ENCODE results near the gene RAD23A.
A peak's percentile ranks its signal among the peaks of the same experiment; 100 is the strongest.
"Not testable (repeated sequence)": the region's sequence is repeated elsewhere in the genome, so short reads cannot be mapped to it uniquely, and the experiment has no call there.

RAD23A gene

GRCh38 chr19:12937927-12938778 is 7.5 kb upstream of the RAD23A start, which contains the start of gene CALR:
Gene CALR (plus strand): TSS chr19:12938609. CDS start chr19:12938680, 71 bp downstream.
- DNase-seq = peak; percentile 100

GRCh38 chr19:12938779-12939601 is 6.7 kb upstream of the RAD23A start:
- peak; percentile 65 to 75 for DNase-seq

- DNase-seq = no peak
Observed at GRCh38 chr19:12939975-12940423, 5.7 kb upstream of the RAD23A start.

- DNase-seq = no peak
Observed at GRCh38 chr19:12940897-12941296, 4.8 kb upstream of the RAD23A start.

GRCh38 chr19:12943437-12944044 is 2.1 kb upstream of the RAD23A start:
- no peak for DNase-seq

GRCh38 chr19:12944104-12944674 is 1.5 kb upstream of the RAD23A start:
- DNase-seq = no peak

GRCh38 chr19:12946092-12946721 is 545 bp downstream of the RAD23A start:
- DNase-seq = peak; percentile 47 to 56

GRCh38 chr19:12946731-12947496 is 1.3 kb downstream of the RAD23A start:
- DNase-seq = peak in 1 of 2 experiments; percentile 33

GRCh38 chr19:12947702-12948611 is 2.3 kb downstream of the RAD23A start:
- no peak for DNase-seq

- no peak for DNase-seq
Observed at GRCh38 chr19:12948612-12949362, 3.1 kb downstream of the RAD23A start.

- DNase-seq = no peak
Observed at GRCh38 chr19:12949363-12950283, 4.0 kb downstream of the RAD23A start.

- not testable (repeated sequence) for DNase-seq
Observed at GRCh38 chr19:12952050-12952449, 6.4 kb downstream of the RAD23A start.

- DNase-seq = peak; percentile 59 to 69
Observed at GRCh38 chr19:12952488-12953137, 7.0 kb downstream of the RAD23A start.

- peak; percentile 95 to 96 for DNase-seq
Observed at GRCh38 chr19:12953138-12953798, 7.6 kb downstream of the RAD23A start.

GRCh38 chr19:12953799-12954611 is 8.3 kb downstream of the RAD23A start:
- peak; percentile 90 to 91 for DNase-seq

- no peak for DNase-seq
Observed at GRCh38 chr19:12954612-12954962, 8.9 kb downstream of the RAD23A start.

- not testable (repeated sequence) for DNase-seq
Observed at GRCh38 chr19:12955575-12955974, 9.9 kb downstream of the RAD23A start.

All from NCI-H524 (cell line).